ENCODE measurements around the gene FOXP4. TPM values are rescaled to one million over a fixed set of nuclear protein-coding genes. Genes with fewer than 3 reads are reported as not detected.

The FOXP4 gene
- total RNA-seq, 1 donor from 2014 or later, result 26.9 TPM

DNA sequence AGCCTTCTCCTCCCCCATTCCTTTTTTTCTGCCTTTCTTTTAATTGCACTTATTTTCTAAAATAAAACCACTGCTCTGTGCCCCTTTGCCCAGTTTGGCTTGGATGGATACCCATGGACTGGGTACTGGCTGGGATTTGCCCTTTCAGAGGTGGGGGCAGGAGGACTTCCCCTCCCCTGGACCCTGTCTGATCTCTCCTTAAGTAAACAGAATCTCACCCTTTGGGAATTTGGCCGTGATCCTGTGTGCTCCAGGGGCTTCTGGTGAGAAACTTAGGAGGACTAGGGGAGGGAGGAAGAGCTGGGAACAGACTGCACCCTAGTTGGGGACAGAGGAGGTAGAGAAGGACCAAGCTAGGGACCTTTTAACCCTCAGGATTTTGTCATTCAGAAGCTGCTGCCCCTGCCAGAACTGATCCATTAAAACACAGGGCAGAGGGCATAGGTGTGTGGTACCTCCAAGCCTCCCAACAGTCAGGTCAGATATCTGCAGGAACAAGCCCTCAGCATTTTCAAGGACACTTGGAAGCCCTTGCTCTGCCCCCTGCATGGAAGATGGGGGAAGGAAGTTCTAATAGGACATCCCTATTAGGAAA, 7.3 kb downstream of the FOXP4 start:
- no peaks in the 10 kb centered on the region for H3K27me3 Mint-ChIP-seq (ENCODE audit: unreplicated experiment)
- H3K9me3 Mint-ChIP-seq (ENCODE audit: unreplicated experiment), result no peaks in the 10 kb centered on the region
- H3K4me1 Mint-ChIP-seq (ENCODE audit: unreplicated experiment), result peaks cover 6% of the 10 kb centered on the region
- H3K36me3 Mint-ChIP-seq (ENCODE audit: unreplicated experiment), result peaks cover 2% of the 10 kb centered on the region
- no peak overlapping the region for H3K4me3 Mint-ChIP-seq (ENCODE audit: unreplicated experiment)
- TF ChIP-seq, protein P1, sequence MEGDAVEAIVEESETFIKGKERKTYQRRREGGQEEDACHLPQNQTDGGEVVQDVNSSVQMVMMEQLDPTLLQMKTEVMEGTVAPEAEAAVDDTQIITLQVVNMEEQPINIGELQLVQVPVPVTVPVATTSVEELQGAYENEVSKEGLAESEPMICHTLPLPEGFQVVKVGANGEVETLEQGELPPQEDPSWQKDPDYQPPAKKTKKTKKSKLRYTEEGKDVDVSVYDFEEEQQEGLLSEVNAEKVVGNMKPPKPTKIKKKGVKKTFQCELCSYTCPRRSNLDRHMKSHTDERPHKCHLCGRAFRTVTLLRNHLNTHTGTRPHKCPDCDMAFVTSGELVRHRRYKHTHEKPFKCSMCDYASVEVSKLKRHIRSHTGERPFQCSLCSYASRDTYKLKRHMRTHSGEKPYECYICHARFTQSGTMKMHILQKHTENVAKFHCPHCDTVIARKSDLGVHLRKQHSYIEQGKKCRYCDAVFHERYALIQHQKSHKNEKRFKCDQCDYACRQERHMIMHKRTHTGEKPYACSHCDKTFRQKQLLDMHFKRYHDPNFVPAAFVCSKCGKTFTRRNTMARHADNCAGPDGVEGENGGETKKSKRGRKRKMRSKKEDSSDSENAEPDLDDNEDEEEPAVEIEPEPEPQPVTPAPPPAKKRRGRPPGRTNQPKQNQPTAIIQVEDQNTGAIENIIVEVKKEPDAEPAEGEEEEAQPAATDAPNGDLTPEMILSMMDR (IDR thresholded peaks at IDR 0.05), result no peak
- no peak for DNase-seq (ENCODE audit: extremely low spot score, unreplicated experiment)
- no peak overlapping the region for H3K27ac Mint-ChIP-seq (ENCODE audit: unreplicated experiment)

DNA sequence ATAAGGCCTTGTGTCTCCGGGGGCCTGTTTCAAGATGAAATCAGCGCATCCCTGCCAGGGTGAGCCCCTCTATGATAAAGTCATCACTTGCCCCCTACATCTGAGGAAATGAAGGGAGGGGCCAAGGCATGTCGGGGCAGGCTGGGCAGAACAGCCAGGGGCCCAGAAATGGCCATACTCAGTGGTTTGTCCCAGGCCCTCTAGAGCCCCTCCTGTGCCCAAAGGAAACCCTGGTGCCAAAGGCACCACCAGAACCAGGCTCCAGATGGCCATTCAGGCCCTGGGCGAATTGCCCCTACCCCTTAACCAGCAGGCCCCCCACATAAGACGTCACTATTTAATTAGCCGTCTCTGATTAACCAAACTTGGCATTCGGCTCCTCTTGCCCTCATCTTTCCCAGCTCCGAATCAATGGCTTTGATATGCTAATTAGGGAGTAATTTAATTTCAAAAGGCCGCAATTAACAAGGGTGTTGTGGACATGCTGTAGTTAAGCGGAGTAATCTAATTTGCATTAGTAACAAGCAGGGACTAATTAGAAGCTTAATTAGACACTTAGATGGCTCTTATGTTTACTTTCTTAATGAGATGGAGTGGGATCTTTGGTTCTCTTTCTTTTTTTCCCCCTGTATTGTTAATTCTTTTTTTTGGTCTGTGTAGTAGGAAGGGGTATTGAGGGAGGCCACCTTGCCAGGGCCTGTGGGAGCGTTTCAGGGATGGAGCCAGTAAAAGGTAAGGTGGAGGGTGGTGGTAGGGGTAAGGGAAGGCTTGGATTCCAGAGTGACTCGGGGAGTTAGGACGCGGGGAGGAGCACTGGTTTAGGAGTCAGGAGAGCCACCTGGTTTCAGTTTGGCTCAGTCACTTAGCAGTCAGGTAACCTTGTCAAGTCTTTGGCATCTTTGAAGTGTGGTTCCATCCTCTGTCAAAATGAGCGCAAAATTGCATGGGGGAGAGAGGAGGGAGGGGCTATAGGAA, 9.4 kb downstream of the FOXP4 start:
- Mint-ChIP-seq H3K27ac (ENCODE audit: unreplicated experiment) (no peak overlapping the region), H3K36me3 (ENCODE audit: unreplicated experiment) (peaks cover 2% of the 10 kb centered on the region), H3K4me1 (ENCODE audit: unreplicated experiment) (peaks cover 3% of the 10 kb centered on the region), H3K9me3 (ENCODE audit: unreplicated experiment) (no peaks in the 10 kb centered on the region), H3K27me3 (ENCODE audit: unreplicated experiment) (no peaks in the 10 kb centered on the region), H3K4me3 (ENCODE audit: unreplicated experiment) (no peak overlapping the region)
- TF ChIP-seq, protein P1 (IDR thresholded peaks at IDR 0.05), result no peak
- DNase-seq (ENCODE audit: extremely low spot score, unreplicated experiment), result no peak

DNA sequence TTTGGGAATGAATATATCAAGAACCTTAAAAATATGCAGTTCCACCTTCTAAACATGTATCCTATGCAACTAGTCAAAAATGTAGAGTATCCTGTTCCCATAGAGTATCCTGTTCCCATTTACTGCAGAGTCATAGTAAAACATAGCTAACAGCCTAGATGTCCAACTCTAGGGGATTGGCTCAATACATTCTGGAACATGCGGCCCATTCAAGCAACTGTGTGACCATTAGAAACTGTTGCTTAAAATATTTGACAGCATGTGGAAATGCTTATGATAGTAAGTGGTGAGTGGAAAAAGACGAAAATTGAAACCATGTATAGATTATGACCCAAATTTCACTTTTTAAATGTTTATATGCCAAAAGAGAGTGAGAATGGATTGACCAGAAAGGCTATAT, 11.2 kb downstream of the FOXP4 start:
- Mint-ChIP-seq H3K4me1 (ENCODE audit: unreplicated experiment) (peaks cover 12% of the 10 kb centered on the region), H3K27me3 (ENCODE audit: unreplicated experiment) (no peaks in the 10 kb centered on the region), H3K4me3 (ENCODE audit: unreplicated experiment) (no peak overlapping the region), H3K27ac (ENCODE audit: unreplicated experiment) (no peak overlapping the region), H3K9me3 (ENCODE audit: unreplicated experiment) (no peaks in the 10 kb centered on the region), H3K36me3 (ENCODE audit: unreplicated experiment) (peaks cover 2% of the 10 kb centered on the region)
- no peak for DNase-seq (ENCODE audit: extremely low spot score, unreplicated experiment)
- TF ChIP-seq, protein P1 (IDR thresholded peaks at IDR 0.05), result no peak

DNA sequence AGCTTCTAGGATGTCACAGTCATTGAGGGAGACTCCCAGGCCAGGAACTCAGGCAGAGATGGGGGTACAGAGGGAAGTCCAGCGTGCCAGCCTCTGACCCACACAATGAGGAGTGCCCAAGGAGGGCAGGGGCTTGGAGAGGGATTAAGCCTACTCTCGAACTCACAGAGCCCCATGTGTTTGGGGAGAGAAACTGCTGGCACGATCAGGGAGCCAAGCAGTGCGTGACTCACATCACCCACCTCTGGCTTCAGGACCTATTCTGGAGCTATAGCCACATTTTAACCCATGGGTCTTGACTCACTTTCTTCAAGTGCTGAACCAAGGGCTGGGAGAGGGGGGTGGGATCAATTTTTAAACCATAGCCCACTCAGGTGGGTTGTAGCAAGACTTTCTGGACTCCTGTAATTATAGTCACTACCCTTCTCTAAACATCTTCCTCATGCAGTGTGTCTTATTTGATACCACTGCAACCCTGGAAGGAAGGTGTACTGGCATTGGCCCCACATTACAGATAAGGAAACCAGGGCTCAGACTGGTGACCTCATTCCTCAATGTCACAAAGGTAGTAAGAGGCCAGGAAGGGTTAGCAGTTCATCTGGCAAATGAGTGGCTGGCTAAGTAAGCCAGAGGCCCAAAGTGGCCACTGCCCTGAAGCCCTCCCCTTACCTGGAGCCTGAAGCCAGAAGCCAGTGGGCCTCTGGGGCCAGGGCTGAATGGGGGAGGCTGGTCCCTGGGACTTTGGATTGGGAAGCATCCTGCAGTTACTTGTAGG, 12.0 kb downstream of the FOXP4 start:
- H3K4me3 Mint-ChIP-seq (ENCODE audit: unreplicated experiment), result no peak overlapping the region
- H3K4me1 Mint-ChIP-seq (ENCODE audit: unreplicated experiment), result peaks cover 20% of the 10 kb centered on the region
- no peak for DNase-seq (ENCODE audit: extremely low spot score, unreplicated experiment)
- no peak overlapping the region for H3K27ac Mint-ChIP-seq (ENCODE audit: unreplicated experiment)
- H3K9me3 Mint-ChIP-seq (ENCODE audit: unreplicated experiment), result no peaks in the 10 kb centered on the region
- TF ChIP-seq, protein P1 (IDR thresholded peaks at IDR 0.05), result no peak
- peaks cover 2% of the 10 kb centered on the region for H3K36me3 Mint-ChIP-seq (ENCODE audit: unreplicated experiment)
- no peaks in the 10 kb centered on the region for H3K27me3 Mint-ChIP-seq (ENCODE audit: unreplicated experiment)

Data from osteocyte (in vitro differentiated cells).